HPDE6-E6E7 (cell line): ENCODE data around the gene PBX1.
A peak's percentile ranks its signal among the peaks of the same experiment; 100 is the strongest.

ENCODE experiments used
- DNase-seq: peaks from one replicate; pipeline ENCODE4 v3.0.0; 2011; ENCODE audit warnings: missing footprints; ENCODE audit errors: extremely low spot score

Gene PBX1

DNA sequence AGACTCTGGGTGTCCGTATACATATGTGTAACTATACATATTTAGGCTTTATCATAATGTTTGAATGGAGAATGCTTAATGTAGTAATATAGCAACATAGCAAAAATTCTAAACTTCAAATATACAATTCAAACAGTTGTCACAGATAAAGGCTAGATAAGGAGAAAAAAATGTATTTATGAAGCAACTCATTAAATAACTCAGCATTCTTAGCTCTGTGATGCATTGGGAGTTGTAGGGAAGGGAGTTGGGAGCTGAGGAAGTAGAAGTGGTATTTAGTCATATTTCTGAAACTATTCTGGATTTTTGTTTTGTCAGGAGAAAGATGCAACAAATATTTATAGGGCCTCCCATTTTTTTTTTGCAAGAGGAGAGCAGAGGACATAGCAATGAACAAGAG, 197.8 kb downstream of the PBX1 start:
- DNase-seq: no peak

- DNase-seq: no peak
Measured at GRCh38 chr1:164757625-164758024, 198.6 kb downstream of the PBX1 start.

DNA sequence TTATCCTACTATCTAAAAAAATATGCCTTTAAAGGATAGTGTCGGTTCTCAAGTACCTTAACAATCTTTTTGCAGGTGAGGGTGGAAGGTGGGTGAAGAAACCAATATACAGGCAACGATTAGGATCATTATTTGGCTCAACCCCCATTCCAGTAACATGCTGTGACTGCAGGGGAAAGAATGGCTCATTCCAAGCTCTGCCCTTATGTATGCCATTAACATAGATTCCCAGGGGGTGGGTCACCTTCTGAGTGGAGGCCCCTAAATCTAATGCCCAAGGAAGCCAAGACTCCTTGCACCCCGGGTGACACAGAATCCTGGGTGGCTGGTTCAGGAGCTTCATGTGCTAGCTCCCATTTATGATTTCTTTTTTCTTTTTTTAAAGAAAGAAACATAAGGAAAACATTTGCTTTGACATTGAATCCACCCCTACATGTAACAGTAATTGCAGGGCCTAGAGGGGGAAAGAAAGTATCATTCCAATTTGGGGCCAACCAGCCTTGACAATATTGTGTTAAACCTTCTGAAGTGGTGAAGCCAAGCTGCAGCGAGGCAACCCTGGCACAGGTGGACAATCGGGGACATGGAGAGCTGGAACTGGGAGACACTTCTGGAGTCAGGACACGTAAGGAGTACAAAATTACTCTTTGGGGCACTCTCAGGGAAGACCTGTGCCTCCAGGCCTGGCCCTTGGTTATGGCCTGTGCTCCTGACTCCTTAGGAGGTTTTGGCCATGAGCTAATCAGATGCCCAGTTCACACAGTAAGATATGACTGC, 200.3 kb downstream of the PBX1 start:
- no peak for DNase-seq

DNA sequence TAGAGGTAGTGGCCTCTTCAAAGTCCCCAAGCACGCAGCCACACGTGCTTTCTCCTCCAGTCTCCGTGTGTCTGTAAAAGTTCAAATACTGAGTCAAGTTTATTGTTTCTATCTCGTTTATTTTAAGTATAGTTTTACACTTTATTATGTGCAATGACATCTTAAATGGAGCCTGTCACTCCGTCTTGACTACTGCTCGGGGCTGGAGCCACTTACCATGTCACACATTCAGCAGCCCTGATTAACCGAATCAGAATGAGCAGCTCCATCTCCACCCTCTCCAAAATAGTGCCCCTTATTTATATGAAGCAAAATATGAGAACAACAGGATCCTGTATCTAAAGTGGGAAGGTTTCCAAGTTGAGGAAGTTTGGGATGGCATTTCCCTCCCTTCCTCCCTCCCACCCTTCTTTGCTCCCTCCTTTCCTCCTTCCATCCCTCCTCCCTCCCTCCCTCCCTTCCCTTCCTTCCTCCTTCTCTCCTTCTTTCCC, 201.0 kb downstream of the PBX1 start:
- DNase-seq: no peak

DNA sequence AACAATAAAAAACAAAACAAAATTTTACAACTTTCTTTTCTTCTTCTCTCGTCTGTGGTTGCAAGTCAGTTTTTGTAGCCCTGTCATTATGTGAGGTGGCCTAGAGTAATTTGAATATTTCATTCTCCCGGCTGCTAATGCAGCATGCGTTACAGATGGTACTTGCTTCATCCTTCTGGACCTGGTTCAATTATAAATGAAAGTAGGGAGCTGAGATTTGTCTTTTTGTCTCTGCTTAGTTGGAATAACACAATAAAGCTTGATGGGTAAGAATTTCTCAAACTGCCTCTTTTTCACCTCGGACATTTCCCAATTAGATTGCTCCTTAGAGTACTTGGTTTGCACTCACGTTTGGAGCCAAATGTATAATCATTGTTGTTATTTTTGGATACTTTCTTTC, 201.6 kb downstream of the PBX1 start:
- no peak for DNase-seq

DNA sequence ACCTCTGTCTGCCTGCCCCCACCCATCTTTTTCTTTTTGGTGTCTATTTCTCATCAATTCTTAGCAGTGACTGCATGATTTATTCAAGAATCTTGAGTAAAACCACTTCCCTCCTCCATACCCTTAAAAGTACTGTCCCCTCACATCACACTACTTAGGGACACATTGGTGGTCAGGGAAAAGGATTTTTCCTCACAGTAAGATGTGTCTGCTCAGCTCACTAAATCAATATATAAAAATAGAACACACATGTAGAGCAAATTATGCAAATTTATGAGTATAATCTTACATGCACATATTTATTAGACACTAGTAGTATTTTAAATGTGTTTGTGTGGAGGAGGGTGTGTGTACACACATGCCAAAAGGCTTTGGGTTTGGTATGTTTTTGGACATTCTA, 202.0 kb downstream of the PBX1 start:
- DNase-seq: no peak

DNA sequence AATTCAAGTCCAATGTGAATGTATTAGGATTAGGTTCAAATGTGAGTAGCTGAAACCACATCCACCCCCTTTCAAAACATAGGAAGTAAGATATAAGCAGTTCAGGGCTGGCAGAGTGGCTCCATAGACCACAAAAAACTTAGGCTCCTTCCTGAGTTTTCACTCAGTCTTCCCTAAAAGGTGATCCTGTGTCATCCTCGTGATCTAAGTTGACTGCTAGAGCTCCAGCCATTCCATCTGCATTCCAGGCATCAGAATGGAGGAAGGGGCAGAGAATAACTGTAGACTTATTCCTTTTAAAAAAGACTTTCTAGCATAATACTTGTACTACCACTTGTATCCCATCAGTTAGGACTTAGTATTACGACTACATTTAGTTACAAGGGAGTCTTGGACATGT, 204.1 kb downstream of the PBX1 start:
- no peak for DNase-seq

DNA sequence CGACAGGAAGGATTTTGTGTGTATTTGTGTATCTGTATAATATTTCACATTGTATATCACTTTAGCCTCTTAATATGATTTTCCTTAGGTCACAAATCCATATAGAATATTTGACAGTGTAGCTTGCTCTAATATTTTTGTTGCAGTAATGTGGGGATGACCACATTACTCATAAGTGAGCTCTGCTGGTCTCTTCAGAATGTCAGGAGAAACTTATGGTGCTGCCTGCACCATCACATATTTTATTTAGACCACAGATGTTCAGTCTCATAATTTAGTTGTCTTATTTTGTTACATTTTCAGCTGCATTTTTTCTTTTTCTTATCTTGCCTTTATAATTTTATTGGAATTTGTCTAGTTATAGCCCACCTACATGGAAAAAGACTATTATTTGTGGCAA, 205.3 kb downstream of the PBX1 start:
- DNase-seq: no peak

GRCh38 chr1:164765557-164765956, 206.6 kb downstream of the PBX1 start:
- DNase-seq: peak; percentile 37

DNA sequence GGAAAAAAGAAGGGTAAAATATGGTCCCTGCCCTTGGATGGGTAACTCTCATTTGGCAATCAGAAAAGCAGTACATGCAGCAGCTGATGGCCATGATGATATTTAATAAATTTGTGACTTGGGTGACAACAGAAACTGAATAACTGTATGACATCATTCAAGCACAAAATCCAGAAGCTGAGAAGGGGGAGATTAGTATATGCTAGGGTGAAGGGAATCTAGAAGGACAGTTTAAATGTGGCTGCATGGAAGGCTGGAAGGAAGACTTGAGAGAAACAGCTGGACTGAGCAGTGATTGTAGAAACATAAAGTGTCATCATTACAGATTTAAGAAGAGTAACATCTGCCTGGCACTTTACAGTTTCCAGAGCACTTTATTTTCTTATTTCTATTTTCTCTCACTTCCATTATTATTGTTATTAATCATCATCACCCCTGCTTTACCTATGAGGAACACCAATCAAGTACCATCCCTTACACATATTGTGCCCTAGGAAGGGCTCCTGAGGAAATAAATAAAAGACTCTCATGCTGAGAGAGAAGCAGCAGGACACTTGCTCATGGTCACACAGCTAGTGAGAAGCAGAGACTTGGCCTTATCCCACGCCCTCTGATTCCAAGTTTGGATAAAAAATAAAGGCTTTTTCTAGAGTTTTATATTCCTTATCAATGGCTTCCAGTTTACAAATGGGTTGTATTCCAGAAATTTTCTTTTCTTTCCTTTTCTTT, 207.2 kb downstream of the PBX1 start:
- no peak for DNase-seq

DNA sequence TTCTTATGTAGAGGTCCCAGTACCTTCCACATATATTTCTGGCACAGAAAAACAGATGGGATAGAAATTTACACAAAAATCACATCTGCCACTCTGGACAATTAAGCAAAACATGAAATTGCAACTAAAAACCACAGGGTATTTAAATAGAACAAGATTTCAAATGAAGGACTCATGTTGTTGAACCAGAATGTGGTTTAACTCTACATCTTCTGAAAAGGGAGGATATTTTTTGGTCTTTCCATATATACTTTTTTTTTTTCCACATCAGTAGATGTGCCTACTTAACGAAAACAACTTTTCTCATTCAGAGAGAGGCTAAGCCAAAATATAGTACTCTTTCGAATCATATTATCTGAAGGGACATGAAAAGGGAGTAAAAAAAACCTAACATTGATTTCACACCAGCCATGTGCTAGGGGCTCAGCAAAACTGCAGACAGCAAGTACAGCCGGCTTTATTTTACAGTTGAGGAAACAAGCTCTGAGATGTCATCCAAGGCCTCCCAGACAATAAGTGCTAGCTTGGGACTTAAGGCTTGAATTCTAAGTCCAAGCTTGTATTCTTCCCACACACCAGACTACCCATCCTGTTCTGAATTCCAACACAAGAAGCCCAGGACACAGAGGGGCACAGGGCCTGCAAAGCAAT, 208.9 kb downstream of the PBX1 start:
- DNase-seq: no peak

DNA sequence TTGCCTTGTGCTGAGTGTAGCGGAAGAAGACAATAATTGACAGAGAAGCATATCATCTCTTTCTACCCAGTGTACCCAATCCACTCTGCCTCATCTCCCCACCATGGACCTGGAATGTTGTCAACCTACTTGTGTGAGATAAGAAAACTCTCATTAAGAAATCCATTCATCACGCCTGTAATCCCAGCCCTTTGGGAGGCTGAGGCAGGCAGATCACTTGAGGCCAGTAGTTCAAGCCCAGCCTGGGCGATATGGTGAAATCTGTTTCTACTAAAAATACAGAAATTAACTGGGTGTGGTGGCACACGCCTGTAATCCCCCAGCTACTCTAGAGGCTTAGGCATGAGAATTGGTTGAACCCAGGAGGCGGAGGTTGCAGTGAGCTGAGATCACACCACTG, 209.6 kb downstream of the PBX1 start:
- no peak for DNase-seq

DNA sequence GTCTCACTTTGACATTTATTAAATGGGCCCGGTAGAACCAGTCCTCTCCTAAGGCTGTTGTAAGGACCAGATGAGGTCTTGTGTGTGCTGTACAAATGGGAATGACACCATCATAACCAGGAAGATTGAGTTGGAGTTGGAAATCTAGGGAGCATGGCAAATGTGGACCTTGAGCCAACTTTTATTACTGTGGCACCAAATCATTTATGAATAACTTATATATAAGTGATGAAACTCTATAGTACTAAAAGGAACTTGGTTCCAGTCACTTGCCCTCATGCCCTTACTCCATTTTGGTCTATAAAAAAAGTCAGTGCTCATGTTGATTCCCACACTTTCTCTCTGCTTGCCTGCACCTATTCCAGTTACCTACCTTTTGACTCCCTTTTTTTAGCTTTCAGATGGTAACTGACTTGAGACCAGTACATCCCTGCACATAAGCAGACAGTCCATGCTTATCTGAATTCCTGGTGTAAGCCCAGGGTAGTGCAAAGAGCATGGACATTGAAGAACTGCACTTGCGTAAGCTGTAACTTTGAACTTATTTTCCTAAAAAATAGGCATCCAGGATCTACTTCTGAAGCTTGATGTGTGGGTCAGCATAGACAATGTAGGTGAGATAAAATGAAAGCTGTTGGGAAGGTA, 210.6 kb downstream of the PBX1 start:
- DNase-seq: no peak

- DNase-seq: no peak
Measured at GRCh38 chr1:164770131-164770529, 211.1 kb downstream of the PBX1 start.

DNA sequence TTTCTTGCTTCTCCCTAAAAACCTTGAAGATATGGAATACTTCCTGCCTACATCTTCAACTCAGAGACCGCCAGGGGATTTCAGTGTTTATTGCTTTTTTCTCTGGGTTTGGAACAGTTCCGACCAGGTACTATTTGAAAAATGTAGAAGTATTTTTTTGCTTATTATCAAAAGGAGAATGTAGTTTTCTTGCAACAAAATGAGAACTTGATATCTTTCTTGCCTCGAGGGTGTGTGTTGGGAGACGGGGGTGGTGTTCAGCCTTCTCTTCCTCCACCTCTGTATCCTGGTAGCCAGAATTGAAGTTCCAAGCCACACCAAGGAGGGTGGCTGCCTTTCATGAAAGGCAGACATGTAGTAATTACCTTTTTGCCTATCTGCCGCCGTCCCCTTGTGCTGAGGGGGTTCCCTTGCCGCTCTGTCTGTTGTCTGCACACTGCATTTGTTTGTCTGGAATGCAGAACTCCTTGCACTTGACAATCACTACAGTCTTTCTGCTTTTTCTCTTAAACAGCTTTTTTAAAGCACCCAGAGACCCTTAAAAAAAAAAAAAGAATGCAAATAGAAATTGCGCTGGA, 212.1 kb downstream of the PBX1 start:
- no peak for DNase-seq

DNA sequence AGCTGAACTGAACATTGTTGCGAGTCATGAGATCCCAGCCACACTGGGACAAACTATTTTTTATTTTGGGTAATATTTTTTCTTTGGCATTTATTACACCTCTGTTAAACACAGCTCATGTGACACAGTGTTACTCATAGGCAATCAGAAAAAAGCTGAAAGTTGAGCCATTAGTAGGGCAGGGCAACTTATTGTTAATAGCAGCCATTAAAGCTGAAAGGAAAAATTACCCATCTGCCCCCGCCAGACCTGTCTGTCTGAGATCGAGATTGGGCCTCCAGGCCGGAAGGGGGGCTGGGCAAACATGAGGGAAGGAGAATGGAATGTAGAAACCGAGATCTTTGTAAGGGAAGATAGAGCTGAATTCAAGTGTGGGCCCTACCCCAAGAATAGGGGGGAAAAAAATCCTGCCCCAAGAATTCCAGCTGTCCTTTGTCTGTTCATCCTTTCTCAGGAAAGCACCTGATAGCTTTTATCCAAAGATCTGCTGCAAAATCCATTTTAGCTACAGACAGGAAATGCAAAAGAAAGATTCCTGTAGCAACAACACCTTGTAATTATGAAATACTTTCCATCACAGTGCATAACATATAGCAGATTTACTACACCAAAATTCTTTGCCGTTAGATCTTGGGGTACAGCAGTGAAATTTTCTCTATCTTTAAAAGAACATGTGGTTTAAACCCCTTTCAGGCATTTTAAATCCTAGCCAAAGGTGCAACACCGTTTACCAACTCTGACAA, 212.8 kb downstream of the PBX1 start:
- peak; percentile 63 for DNase-seq

- peak; percentile 95 for DNase-seq
Measured at GRCh38 chr1:164772635-164773034, 213.7 kb downstream of the PBX1 start.

GRCh38 chr1:164773102-164773501, 214.1 kb downstream of the PBX1 start:
- no peak for DNase-seq

DNA sequence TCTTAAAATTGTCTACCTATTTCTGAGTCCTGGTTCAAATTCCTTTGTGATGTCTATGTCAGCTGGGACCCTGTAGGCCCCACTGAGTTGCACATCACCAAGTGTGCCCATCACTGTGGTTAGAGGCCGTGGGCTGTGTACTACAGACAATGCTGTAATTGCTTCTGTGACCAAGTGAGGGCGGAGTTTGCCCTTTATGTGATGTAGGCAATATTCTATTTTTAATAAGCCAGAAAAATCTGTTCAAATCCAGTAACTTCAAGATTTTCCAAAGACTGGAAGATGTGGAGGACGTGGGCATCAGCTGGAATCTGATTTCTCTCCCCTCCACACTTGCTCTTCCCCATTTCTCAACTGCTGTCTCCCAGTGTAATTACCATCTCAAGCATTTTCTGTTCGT, 215.4 kb downstream of the PBX1 start:
- DNase-seq: no peak

- DNase-seq: no peak
Measured at GRCh38 chr1:164774819-164775654, 216.1 kb downstream of the PBX1 start.
